ENCODE measurements around the gene KCND1.

The KCND1 gene

GRCh38 chrX:48937054-48937907, 34.4 kb downstream of the KCND1 start:
- peak; percentile 84 for DNase-seq

- DNase-seq, result no peak
These were observed 35.1 kb downstream of the KCND1 start for GRCh38 chrX:48936429-48937053.

DNA sequence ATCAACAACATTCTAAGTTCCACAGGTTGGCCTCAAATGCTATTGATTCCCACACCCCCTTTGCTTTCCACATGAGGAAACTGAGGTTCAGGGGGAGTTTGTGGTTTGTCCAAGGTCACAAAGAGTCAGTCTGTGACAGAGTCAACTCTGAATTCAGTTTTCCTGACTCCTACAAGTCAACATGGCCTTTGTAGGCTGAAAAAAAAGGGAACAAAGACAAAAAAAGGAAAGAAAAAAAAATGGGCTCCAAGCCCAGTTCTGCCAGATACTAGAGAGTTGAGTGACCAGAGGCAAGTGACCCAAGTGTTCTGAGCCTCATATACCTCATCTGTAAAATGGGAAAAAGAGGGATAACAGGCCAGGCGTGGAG, 36.4 kb downstream of the KCND1 start:
- no peak for DNase-seq

DNA sequence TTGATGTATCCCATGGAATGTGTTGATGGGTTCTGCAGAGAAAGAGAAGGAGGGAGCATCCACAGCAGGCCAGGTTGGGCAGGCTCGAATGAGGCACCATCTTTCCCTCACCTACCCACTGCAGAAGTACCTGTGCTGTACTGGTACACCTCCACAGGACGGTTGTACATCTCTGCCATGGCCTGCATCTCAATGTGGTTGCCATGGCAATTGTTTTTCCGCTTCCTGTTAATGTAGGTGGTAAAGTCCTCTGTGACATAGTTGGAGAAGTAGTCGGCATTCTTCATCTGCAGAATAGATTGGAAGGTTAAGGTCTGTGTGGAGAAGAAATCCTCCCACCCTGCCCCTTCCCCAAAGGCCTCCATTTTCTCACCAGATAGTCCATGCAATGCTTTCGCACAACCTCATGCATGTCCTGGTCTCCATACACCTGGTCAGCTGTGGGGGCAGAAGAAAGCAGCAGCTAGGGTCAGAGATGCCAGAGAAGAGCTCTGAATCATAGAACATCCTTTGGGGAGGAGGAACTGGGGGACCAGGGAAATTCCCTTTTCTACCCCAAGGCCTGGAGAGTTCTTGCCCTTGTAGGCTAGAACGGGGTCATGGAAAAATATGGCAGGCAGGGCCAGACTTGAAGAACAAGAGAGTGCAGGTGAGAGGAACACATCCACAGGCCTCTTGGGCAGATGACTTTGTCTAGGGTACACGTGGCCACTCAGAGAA, 36.9 kb downstream of the KCND1 start:
- DNase-seq, result no peak

DNA sequence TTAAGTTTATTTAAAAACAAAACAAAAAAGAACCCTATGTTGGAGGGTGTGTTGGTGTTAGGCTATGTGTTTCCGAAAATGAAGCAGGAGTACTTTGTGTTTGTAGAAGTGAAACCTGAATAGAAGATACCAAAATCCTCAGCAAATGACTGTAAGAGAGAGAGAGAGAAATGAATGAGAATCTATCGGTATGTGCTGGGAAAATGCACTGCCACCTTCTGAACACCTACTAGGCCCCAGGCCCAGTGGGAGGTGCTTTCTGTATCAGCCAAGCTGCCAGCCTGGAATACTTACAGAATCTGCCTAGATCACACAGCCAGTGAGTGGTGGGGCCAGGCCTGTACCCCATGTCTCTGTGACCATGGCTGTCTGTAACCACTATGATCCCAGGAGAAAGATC, 37.9 kb downstream of the KCND1 start:
- DNase-seq, result no peak

DNA sequence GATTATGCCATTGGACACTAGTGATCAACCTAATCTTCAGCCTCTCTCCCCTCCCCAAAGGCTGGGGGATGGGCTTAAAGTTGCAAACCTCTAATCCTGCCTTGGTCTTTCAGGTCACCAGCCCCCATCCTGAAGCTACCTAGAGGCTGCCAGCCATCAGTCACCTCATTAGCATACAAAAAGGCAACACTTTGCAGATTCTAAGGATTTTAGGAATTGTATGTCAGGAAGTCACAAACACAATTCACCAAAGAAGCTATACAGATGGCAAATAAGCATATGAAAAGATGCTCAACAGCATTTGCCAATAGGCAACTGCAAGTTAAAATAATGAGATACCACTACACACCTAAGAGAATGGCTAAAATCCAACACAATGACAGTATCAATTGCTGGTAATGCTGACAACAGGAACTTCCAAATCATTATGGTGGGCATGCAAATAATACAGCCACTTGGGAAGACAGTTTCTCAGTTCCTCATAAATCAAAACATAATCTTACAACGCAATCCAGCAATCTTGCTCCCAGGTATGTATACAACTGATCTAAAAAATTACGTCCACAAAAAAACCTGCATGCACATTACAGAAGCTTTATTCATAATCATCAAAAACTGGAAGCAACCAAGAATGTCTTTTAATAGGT, 43.8 kb downstream of the KCND1 start:
- DNase-seq, result no peak

- DNase-seq, result no peak
These were observed 44.5 kb downstream of the KCND1 start for GRCh38 chrX:48927123-48927522.

DNA sequence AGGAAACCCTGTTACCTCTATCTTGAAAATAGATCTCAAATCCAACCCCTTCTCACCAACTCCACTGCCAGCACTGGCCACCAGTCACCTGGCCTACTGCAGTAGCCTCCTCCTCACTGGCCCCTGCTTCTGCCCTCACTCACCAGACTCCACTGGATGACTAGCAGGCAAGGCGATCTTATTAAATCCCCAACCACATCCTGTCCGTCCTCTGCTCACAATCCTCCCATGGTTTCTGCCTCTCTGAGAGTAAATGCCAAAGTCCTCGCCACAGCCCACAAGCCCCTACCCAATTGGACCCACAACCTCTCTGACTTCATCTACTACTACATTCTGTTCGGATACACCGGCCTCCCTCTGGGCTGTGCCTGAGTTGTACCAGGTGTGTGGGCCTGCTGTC, 47.4 kb downstream of the KCND1 start:
- DNase-seq, result no peak

DNA sequence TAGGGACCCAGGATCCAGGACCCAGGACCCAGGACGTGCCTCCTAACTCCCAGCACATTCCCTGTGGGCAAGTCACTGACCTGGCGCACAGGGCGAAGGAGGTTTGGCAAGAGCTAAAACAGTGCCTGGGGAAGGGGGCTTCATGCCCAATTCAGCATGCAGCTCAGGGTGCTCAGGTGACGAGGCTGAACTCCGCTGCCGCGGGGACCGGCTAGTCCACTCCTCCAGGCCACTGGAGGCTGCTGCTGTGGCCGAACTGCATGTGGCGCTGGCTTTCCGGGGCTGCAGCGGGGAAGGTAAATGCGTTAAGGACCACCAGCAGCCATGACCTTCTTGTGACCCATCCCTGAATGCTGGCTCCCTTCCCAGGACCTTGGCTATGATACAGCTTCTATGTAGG, 47.9 kb downstream of the KCND1 start:
- DNase-seq, result no peak

DNA sequence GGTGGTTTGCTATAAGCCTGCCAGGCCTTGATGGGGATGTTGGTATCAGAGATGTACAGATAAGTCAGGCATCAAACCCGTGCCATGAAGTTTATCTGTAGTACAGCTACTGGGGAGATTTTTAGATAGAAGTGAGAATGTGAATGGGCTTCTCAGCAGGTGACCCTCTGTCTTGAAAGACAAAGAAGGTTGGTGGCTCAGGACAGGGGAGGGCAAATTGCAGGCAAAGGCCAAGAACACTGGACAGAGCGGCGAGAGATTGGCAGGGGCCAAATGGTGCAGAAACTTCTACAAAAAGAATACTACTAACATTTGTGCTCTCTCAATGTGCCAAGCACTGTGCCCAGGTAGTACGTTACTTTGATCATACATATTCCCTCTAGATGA, 50.9 kb downstream of the KCND1 start:
- DNase-seq, result no peak

GRCh38 chrX:48919947-48920717, 51.5 kb downstream of the KCND1 start:
- DNase-seq, result no peak

GRCh38 chrX:48919360-48919841, 52.2 kb downstream of the KCND1 start:
- no peak for DNase-seq

- DNase-seq, result peak; percentile 88
These were observed 52.9 kb downstream of the KCND1 start, which contains the start of gene PIM2 for GRCh38 chrX:48918643-48919340. Gene PIM2, minus strand, starts transcription at chrX:48919024. Its CDS starts 190 bp downstream, at chrX:48918834.

DNA sequence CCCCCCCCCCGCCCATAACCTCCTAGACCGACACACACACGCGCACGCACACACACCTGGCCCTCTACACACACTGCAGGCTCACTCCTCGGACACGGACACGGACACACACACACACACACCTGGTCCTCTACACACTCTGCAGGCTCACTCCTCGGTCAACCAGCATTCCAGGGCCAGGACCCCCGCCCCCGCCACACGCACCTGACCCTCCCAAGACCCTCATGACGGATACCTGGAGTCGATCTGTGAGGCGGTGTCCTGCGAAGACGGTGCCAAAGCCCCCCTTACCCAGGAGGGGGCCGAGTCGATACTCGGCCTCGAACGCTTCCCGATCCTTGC, 53.4 kb downstream of the KCND1 start:
- no peak for DNase-seq

DNA sequence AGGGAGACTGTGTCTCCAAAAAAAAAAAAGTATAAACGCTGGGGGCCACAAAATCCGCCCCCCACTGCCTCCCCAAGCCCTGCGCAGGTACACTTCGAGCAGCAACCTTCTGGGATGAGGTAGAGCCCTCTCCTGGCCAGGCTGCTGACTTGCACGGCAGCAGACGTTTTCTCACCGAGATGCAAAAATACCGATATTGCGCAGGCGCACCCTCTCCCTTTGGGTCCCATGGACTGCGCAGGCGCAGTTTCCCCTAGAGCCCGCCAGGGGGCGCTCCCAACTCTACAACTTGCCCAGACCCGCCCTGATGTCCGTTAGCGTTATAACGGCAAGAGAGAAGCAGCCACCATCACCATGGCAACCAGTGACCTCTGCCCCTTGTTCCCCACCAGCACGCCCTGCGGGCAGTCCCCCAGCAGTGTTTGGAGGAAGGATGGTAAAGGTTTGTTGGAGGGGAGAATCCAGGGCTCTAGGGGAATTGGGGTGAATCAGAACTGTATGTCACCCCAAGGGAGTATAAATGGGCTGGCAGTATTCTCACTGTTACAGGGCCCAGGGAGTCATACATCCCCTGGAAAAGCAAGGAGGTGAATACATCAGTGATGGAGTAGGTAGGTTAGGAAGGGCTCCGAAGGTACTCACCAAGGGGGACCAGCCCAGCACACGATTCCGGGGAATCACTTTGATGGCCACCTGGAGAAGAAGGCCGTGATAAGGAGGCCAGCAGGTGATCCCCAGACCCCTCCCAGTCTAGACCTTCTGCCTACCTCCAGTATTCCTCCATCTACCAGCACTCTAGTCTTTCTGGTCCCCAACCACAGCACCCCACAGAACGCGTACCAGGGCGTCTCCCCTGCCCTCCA, 54.3 kb downstream of the KCND1 start:
- peak; percentile 89 for DNase-seq

- DNase-seq, result no peak
These were observed 56.8 kb downstream of the KCND1 start for GRCh38 chrX:48914593-48915493.

DNA sequence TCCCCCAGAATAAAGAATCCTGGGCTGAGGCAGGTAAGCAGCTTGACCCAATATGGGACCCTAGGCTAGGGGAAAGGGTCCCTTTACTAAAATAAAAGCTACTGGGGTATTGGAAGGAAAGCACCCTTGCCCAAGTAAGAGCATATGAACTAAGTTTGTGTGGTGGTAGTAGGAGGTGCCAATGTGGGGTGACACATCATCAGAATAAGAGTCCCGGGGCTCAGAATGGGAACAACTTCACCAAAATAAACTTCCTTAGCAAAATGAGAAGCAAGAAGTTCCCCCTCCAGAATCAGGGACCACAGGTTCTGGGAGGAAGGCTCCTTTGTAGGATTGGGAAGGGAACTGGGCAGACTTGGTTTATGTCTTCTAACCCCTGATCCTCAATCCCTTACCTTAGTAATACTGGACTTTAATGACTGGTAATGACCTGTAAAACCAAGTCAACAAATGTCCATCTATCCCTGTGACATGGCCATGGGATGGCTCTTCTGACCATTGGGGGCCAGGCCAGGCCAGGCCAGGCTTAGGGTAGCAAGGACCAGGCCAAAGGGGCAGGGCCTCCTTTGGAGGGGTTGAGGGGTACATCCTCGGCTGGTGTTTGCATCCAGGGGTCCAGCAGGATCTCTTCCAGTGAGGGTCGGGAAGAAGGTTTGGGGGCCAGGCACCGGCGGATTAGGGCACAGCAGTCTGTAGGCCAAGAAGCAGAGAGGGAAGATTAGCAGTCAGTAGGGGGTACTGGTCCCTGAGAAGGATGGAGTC, 57.9 kb downstream of the KCND1 start:
- no peak for DNase-seq

- peak; percentile 85 for DNase-seq
These were observed 60.0 kb downstream of the KCND1 start, which contains the start of gene SLC35A2 for GRCh38 chrX:48911412-48912182. Gene SLC35A2, minus strand, starts transcription at chrX:48911646. Its CDS starts 10 bp downstream, at chrX:48911636.
